Neural cell (in vitro differentiated cells): ENCODE measurements around the gene RIMS4. TPM values are rescaled to one million over a fixed set of nuclear protein-coding genes. Genes with fewer than 3 reads are reported as not detected.

ENCODE experiments used
- H2AFZ ChIP-seq: fragments of 200-600, 300-800 bp; sonication (generic), shearing (Covaris generic); 2 replicates; pipeline ENCODE4 v1.6.0; 2014; ENCODE audit warnings: low read depth, mild to moderate bottlenecking, antibody characterized with exemption, low read length, moderate library complexity
- H3F3A ChIP-seq: fragments of 200-600 bp; shearing (Covaris generic); 2 replicates; pipeline ENCODE4 v1.6.1; 2016; ENCODE audit warnings: mild to moderate bottlenecking, moderate library complexity, mixed read lengths, antibody characterized with exemption, low read length; ENCODE audit not compliant: insufficient read depth, poor library complexity, severe bottlenecking
- H3K27ac ChIP-seq: fragments of 200-600, 300-800 bp; sonication (generic), shearing (Covaris generic); 2 replicates; pipeline ENCODE4 v1.5.1; 2014; ENCODE audit warnings: mild to moderate bottlenecking, low read length, moderate library complexity
- H3K27me3 ChIP-seq: fragments of 300-800, 200-600 bp; sonication (generic), shearing (Covaris generic); 2 replicates; pipeline ENCODE4 v1.6.0; 2014; ENCODE audit warnings: mild to moderate bottlenecking, low read depth, low read length, moderate library complexity; ENCODE audit not compliant: insufficient read depth
- H3K36me3 ChIP-seq: fragments of 300-800, 200-600 bp; sonication (generic), shearing (Covaris generic); 2 replicates; pipeline ENCODE4 v1.5.1; 2014; ENCODE audit warnings: mild to moderate bottlenecking, antibody characterized with exemption, low read length, moderate library complexity; ENCODE audit not compliant: insufficient read depth
- H3K4me2 ChIP-seq: fragments of 300-800, 200-600 bp; sonication (generic), shearing (Covaris generic); 2 replicates; pipeline ENCODE4 v1.6.0; 2014; ENCODE audit warnings: mild to moderate bottlenecking, low read length
- H3K4me3 ChIP-seq: fragments of 300-800, 200-600 bp; sonication (generic), shearing (Covaris generic); 2 replicates; pipeline ENCODE4 v1.5.1; 2014; ENCODE audit warnings: mild to moderate bottlenecking, low read length, moderate library complexity
- H3K79me2 ChIP-seq: fragments of 200-600 bp; shearing (Covaris generic); replicated peaks from 2 replicates; pipeline ENCODE4 v1.6.0; 2014; ENCODE audit warnings: mild to moderate bottlenecking, low read length, moderate library complexity; ENCODE audit not compliant: insufficient read depth
- H3K9ac ChIP-seq: fragments of 300-800, 200-600 bp; sonication (generic), shearing (Covaris generic); 2 replicates; pipeline ENCODE4 v1.6.1; 2016; ENCODE audit warnings: mild to moderate bottlenecking, low read length, mixed read lengths
- H3K9me2 ChIP-seq: fragments of 200-600 bp; shearing (Covaris generic); 2 replicates; pipeline ENCODE4 v1.6.1; 2016; ENCODE audit warnings: mild to moderate bottlenecking, low read length, mixed read lengths; ENCODE audit not compliant: insufficient read depth
- H3K9me3 ChIP-seq: fragments of 200-600, 300-800 bp; sonication (generic), shearing (Covaris generic); 2 replicates; pipeline ENCODE4 v1.6.1; 2016; ENCODE audit warnings: mild to moderate bottlenecking, mixed run types, low read length, moderate library complexity, mixed read lengths
- H4K20me1 ChIP-seq: fragments of 200-600 bp; shearing (Covaris generic); 2 replicates; pipeline ENCODE4 v1.6.1; 2016; ENCODE audit warnings: mild to moderate bottlenecking, mixed run types; ENCODE audit not compliant: insufficient read depth
- EP300 ChIP-seq: fragments of 450-650 bp; conservative IDR thresholded peaks from 2 replicates; pipeline ENCODE4 v1.6.1; 2014; ENCODE audit warnings: antibody characterized with exemption, mild to moderate bottlenecking, moderate library complexity; ENCODE audit not compliant: poor library complexity, severe bottlenecking
- EZH2 ChIP-seq: fragments of 200-600, 300-800 bp; shearing (Covaris generic), sonication (generic); IDR thresholded peaks from 2 replicates; pipeline ENCODE4 v1.6.1; 2014; ENCODE audit warnings: antibody characterized with exemption, low read length, borderline replicate concordance, mild to moderate bottlenecking; ENCODE audit not compliant: insufficient read depth, poor library complexity, severe bottlenecking
- MXI1 ChIP-seq: fragments of 450-650 bp; conservative IDR thresholded peaks from 2 replicates; pipeline ENCODE4 v1.6.1; 2014; ENCODE audit warnings: antibody characterized with exemption, mild to moderate bottlenecking; ENCODE audit not compliant: poor library complexity, severe bottlenecking
- POLR2AphosphoS5 ChIP-seq: IDR thresholded peaks from 2 replicates; pipeline ENCODE4 v1.6.1; 2012
- RAD21 ChIP-seq: fragments of 450-650 bp; conservative IDR thresholded peaks from 2 replicates; pipeline ENCODE4 v1.6.1; 2014; ENCODE audit warnings: antibody characterized with exemption, mild to moderate bottlenecking, moderate library complexity
- REST ChIP-seq: IDR thresholded peaks from 2 replicates; pipeline ENCODE4 v1.6.1; 2012; ENCODE audit warnings: borderline replicate concordance
- SMC3 ChIP-seq: fragments of 450-650 bp; conservative IDR thresholded peaks from 2 replicates; pipeline ENCODE4 v1.6.1; 2014; ENCODE audit warnings: antibody characterized with exemption, mild to moderate bottlenecking, moderate library complexity; ENCODE audit not compliant: poor library complexity
- TAF1 ChIP-seq: IDR thresholded peaks from 2 replicates; pipeline ENCODE4 v1.6.1; 2012; ENCODE audit warnings: low read depth
- polyA plus RNA-seq: library from polyadenylated mRNA; depleted of rRNA; stranded (reverse); fragments of >200 nt; gene quantifications from 2 replicates; pipeline ENCODE4 v1.2.3, GENCODE V29; 2014
- TF ChIP-seq, protein P1 (sequence below): fragments of 450-650 bp; IDR thresholded peaks from 2 replicates; pipeline ENCODE4 v1.5.1; 2014; ENCODE audit warnings: antibody characterized with exemption, mild to moderate bottlenecking, moderate library complexity; ENCODE audit not compliant: poor library complexity, severe bottlenecking

Gene RIMS4
- polyA plus RNA-seq, 1 donor from 2014 or later = 40.6 TPM

DNA sequence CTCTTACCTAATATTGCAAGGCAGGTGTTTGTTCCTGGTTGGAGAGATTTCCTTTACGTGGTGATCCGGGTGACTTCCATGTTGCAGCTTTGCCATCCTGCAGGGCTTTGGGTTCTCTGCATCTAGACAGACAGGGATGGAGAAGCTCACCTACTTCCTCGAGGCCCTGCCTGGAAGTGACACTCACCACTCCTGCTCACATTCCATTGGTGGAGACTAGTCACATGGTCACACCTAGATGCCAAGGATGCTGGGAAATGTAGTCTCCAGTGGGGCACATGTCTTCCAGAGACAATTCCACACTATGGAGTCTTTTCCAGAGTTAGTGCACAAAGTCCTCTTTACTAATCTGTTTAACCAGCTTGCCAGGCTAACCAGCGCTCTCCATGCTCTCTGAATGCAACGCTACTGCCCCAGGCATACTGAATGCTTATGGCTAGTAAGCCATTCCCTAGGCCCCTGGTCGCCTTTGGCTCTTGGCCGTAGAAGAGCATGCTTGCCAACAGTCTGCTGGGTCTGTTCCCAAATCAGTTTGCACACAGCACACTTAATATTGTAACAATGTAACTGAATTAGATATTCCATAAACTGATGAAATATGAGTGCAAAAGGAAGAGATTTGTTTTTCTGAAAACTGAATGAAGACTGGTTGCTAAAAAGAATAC, 71.4 kb downstream of the RIMS4 start:
- Histone ChIP-seq H3K4me2 (peak overlapping the region; percentile 69), H3K9ac (no peak overlapping the region), H3F3A (no peaks in the 10 kb centered on the region), H3K4me3 (peak overlapping the region; percentile 60), H3K36me3 (no peaks in the 10 kb centered on the region), H4K20me1 (no peaks in the 10 kb centered on the region), H3K27ac (peak overlapping the region; percentile 29), H2AFZ (peak overlapping the region; percentile 71), H3K27me3 (no peaks in the 10 kb centered on the region), H3K79me2 (no peaks in the 10 kb centered on the region), H3K9me2 (no peaks in the 10 kb centered on the region), H3K9me3 (no peaks in the 10 kb centered on the region)
- TF ChIP-seq RAD21 (no peak), MXI1 (peak; percentile 18), TAF1 (no peak), EP300 (no peak), POLR2AphosphoS5 (peak; percentile 58)

DNA sequence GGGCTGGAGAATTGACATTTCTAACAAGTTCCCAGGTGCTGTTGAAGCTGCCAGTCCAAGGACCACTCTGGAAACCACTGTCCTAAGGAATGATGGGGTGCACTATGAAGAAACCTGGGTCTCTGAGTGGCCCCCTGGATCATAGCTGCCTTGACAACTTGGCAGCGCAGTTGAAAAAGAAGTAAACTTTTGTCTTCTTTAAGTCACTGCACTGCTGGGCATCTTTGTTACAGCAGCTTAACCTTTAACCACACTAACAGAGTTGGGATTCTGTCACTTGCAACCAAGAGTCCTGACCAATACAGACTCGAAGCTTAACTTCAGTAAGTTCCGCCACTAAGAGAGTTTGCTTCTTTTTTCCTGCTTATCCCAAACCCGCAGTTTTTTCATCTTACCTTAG, 73.2 kb downstream of the RIMS4 start:
- no peaks in the 10 kb centered on the region for H3K27me3 ChIP-seq
- no peak overlapping the region for H2AFZ ChIP-seq
- no peak overlapping the region for H3K9ac ChIP-seq
- H4K20me1 ChIP-seq = no peaks in the 10 kb centered on the region
- no peak overlapping the region for H3K4me3 ChIP-seq
- H3K4me2 ChIP-seq = no peak overlapping the region
- no peaks in the 10 kb centered on the region for H3K9me2 ChIP-seq
- no peaks in the 10 kb centered on the region for H3F3A ChIP-seq
- no peaks in the 10 kb centered on the region for H3K9me3 ChIP-seq
- no peak overlapping the region for H3K27ac ChIP-seq
- TF ChIP-seq SMC3 = no peak
- TF ChIP-seq POLR2AphosphoS5 = no peak
- no peak for TF ChIP-seq EP300
- no peak for TF ChIP-seq REST
- no peak for TF ChIP-seq TAF1
- no peak for TF ChIP-seq RAD21
- TF ChIP-seq EZH2 = no peak
- TF ChIP-seq MXI1 = no peak
- TF ChIP-seq, protein P1, sequence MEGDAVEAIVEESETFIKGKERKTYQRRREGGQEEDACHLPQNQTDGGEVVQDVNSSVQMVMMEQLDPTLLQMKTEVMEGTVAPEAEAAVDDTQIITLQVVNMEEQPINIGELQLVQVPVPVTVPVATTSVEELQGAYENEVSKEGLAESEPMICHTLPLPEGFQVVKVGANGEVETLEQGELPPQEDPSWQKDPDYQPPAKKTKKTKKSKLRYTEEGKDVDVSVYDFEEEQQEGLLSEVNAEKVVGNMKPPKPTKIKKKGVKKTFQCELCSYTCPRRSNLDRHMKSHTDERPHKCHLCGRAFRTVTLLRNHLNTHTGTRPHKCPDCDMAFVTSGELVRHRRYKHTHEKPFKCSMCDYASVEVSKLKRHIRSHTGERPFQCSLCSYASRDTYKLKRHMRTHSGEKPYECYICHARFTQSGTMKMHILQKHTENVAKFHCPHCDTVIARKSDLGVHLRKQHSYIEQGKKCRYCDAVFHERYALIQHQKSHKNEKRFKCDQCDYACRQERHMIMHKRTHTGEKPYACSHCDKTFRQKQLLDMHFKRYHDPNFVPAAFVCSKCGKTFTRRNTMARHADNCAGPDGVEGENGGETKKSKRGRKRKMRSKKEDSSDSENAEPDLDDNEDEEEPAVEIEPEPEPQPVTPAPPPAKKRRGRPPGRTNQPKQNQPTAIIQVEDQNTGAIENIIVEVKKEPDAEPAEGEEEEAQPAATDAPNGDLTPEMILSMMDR = no peak
- H3K79me2 ChIP-seq = no peaks in the 10 kb centered on the region
- H3K36me3 ChIP-seq = no peaks in the 10 kb centered on the region
